DOHH2 (cell line): Measurements from ENCODE around the gene LRP8.

Experiments
- H3F3A ChIP-seq: fragments of 200-600 bp; sonication (generic), shearing (Covaris generic); 2 replicates; pipeline ENCODE4 v1.6.0; 2016; ENCODE audit warnings: antibody characterized with exemption, mild to moderate bottlenecking; ENCODE audit not compliant: control insufficient read depth, insufficient read depth
- H3K27ac ChIP-seq: fragments of 200-600 bp; sonication (generic); 2 replicates; pipeline ENCODE4 v1.5.1; 2014; ENCODE audit warnings: low read depth, mild to moderate bottlenecking, low read length, moderate library complexity
- H3K27me3 ChIP-seq: fragments of 200-600 bp; sonication (generic); 2 replicates; pipeline ENCODE4 v1.6.1; 2014; ENCODE audit warnings: mild to moderate bottlenecking, low read length, mixed read lengths; ENCODE audit not compliant: control insufficient read depth
- H3K36me3 ChIP-seq: fragments of 200-600 bp; sonication (generic); 2 replicates; pipeline ENCODE4 v1.6.1; 2014; ENCODE audit warnings: mild to moderate bottlenecking, low read length, moderate library complexity, mixed read lengths; ENCODE audit not compliant: control insufficient read depth
- H3K4me1 ChIP-seq: fragments of 200-600 bp; sonication (generic); 2 replicates; pipeline ENCODE4 v1.6.1; 2014; ENCODE audit warnings: mild to moderate bottlenecking, low read length, mixed read lengths; ENCODE audit not compliant: control insufficient read depth
- H3K4me2 ChIP-seq: fragments of 200-600 bp; sonication (generic); 2 replicates; pipeline ENCODE4 v1.6.0; 2014; ENCODE audit warnings: mild to moderate bottlenecking, low read length, moderate library complexity
- H3K4me3 ChIP-seq: fragments of 200-600 bp; sonication (generic); 2 replicates; pipeline ENCODE4 v1.5.1; 2014; ENCODE audit warnings: mild to moderate bottlenecking, low read length, mixed read lengths
- H3K79me2 ChIP-seq: fragments of 200-600 bp; sonication (generic); 2 replicates; pipeline ENCODE4 v1.6.1; 2014; ENCODE audit warnings: mild to moderate bottlenecking, low read length, mixed read lengths; ENCODE audit not compliant: control insufficient read depth
- H3K9me2 ChIP-seq: fragments of 200-600 bp; sonication (generic); replicated peaks from 2 replicates; pipeline ENCODE4 v1.6.1; 2014; ENCODE audit warnings: mild to moderate bottlenecking, low read length, mixed read lengths; ENCODE audit not compliant: control insufficient read depth
- H3K9me3 ChIP-seq: fragments of 200-600 bp; sonication (generic); 2 replicates; pipeline ENCODE4 v1.6.1; 2014; ENCODE audit warnings: antibody characterized with exemption, low read length, mixed read lengths; ENCODE audit not compliant: control insufficient read depth, insufficient read depth
- H4K20me1 ChIP-seq: fragments of 200-600 bp; sonication (generic); 2 replicates; pipeline ENCODE4 v1.6.0; 2014; ENCODE audit warnings: low read depth, mild to moderate bottlenecking, antibody characterized with exemption, low read length, moderate library complexity; ENCODE audit not compliant: control insufficient read depth, insufficient read depth
- CTCF ChIP-seq: fragments of 200-600 bp; sonication (generic); IDR thresholded peaks from one replicate; pipeline ENCODE4 v1.5.1; 2014; ENCODE audit warnings: antibody characterized with exemption, mild to moderate bottlenecking, low read depth, low read length; ENCODE audit not compliant: poor library complexity, severe bottlenecking
- EZH2phosphoT487 ChIP-seq: fragments of 200-600 bp; sonication (generic); IDR thresholded peaks from 2 replicates; pipeline ENCODE4 v1.6.1; 2017; ENCODE audit warnings: borderline replicate concordance, mild to moderate bottlenecking, antibody characterized with exemption, low read length, moderate library complexity, mixed read lengths

Gene LRP8

GRCh38 chr1:53362851-53363642 is 35.2 kb upstream of the LRP8 start:
- Histone ChIP-seq H3F3A (no peaks in the 10 kb centered on the region), H3K4me2 (no peak overlapping the region), H3K36me3 (no peaks in the 10 kb centered on the region), H3K9me3 (peaks cover 3% of the 10 kb centered on the region; the same call in 1 of the 2 replicates), H3K9me2 (no peaks in the 10 kb centered on the region), H3K27ac (no peak overlapping the region), H4K20me1 (no peaks in the 10 kb centered on the region), H3K79me2 (no peaks in the 10 kb centered on the region), H3K4me3 (no peak overlapping the region), H3K27me3 (peaks cover 6% of the 10 kb centered on the region; the same call in 1 of the 2 replicates), H3K4me1 (peaks cover 12% of the 10 kb centered on the region)
- no peak for TF ChIP-seq EZH2phosphoT487
- TF ChIP-seq CTCF = peak; percentile 23

GRCh38 chr1:53362270-53362669 is 34.4 kb upstream of the LRP8 start:
- Histone ChIP-seq H3K9me3 (peaks cover 4% of the 10 kb centered on the region; the same call in 1 of the 2 replicates), H3K27ac (no peak overlapping the region), H3K27me3 (peaks cover 6% of the 10 kb centered on the region), H4K20me1 (no peaks in the 10 kb centered on the region), H3K36me3 (no peaks in the 10 kb centered on the region), H3K79me2 (no peaks in the 10 kb centered on the region), H3K4me1 (peaks cover 5% of the 10 kb centered on the region; the same call in 1 of the 2 replicates), H3K4me3 (no peak overlapping the region), H3K4me2 (no peak overlapping the region), H3K9me2 (no peaks in the 10 kb centered on the region), H3F3A (no peaks in the 10 kb centered on the region)
- TF ChIP-seq EZH2phosphoT487 (no peak), CTCF (no peak)

- peaks cover 7% of the 10 kb centered on the region; the same call in 1 of the 2 replicates for H3K9me3 ChIP-seq
- peaks cover 5% of the 10 kb centered on the region; the same call in 1 of the 2 replicates for H3K4me1 ChIP-seq
- H3K36me3 ChIP-seq = no peaks in the 10 kb centered on the region
- no peaks in the 10 kb centered on the region for H3F3A ChIP-seq
- no peak for TF ChIP-seq EZH2phosphoT487
- TF ChIP-seq CTCF = no peak
- H4K20me1 ChIP-seq = no peaks in the 10 kb centered on the region
- peaks cover 10% of the 10 kb centered on the region for H3K27me3 ChIP-seq
- H3K4me2 ChIP-seq = no peak overlapping the region
- no peaks in the 10 kb centered on the region for H3K79me2 ChIP-seq
- H3K4me3 ChIP-seq = no peak overlapping the region
- H3K27ac ChIP-seq = no peak overlapping the region
- H3K9me2 ChIP-seq = no peaks in the 10 kb centered on the region
These were observed 33.7 kb upstream of the LRP8 start for GRCh38 chr1:53361541-53361961.
